Measurements from ENCODE around the gene NAGLU.
A peak's percentile ranks its signal among the peaks of the same experiment; 100 is the strongest.

NAGLU gene

DNA sequence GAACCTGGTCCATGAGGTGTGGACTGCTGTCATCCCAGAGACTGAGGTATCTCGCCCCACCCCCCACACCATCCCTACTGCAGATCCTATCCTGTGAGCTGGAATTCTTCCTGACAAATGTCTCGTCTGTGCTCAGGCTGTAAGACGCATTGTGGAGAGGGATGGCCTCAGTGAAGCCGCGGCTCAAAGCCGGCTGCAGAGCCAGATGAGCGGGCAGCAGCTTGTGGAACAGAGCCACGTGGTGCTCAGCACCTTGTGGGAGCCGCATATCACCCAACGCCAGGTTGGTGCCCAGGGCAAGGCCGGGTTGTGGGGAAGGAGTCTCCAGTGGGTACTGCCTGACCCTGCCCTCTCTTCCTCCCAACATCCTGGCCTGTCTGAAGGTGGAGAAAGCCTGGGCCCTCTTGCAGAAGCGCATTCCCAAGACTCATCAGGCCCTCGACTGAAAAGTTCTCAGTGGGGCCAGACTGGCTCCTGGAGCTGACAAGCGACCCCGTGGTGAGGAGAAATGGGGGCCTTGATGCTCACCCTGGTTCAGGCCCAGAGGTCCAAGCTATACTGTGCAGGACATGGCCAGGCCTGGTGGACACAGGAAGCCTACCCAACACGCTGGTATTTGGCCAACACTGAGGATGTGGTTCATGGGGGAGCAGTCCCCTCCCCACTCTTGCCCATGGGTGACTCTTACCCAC is 29.6 kb downstream of the NAGLU start:
- no peak for DNase-seq

DNA sequence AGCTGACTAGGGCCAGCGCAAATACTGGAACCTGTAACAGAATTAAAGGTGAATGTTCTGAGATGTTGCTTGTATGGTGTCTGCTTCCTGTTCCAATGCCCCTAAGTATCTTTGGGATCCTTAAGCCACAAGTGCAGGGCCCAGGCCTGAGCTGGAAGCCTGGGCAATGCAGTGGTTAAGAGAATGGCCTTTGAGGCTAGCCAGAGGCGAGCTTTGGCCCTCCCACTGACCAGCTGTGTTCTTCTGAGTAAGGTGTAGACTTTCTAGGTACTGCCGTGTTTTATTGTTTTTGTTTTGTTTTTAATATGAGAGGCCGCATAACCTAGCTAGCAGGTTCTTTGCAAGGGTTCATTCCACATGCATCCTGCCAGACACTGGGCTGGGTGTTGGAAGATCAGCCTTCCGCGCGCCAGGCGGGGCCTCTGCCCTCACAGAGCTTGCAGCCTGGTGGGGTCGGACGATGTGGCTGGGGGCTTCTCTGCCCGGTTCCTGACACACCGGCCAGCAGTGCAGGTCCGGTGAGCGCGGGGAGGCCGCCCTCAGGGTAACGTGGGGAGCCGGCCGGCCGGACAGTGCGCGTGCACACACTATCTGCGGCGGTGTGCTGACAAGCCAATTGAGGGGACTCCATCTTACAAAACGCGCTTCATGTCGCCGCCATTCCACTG is 30.3 kb downstream of the NAGLU start:
- no peak for DNase-seq

DNA sequence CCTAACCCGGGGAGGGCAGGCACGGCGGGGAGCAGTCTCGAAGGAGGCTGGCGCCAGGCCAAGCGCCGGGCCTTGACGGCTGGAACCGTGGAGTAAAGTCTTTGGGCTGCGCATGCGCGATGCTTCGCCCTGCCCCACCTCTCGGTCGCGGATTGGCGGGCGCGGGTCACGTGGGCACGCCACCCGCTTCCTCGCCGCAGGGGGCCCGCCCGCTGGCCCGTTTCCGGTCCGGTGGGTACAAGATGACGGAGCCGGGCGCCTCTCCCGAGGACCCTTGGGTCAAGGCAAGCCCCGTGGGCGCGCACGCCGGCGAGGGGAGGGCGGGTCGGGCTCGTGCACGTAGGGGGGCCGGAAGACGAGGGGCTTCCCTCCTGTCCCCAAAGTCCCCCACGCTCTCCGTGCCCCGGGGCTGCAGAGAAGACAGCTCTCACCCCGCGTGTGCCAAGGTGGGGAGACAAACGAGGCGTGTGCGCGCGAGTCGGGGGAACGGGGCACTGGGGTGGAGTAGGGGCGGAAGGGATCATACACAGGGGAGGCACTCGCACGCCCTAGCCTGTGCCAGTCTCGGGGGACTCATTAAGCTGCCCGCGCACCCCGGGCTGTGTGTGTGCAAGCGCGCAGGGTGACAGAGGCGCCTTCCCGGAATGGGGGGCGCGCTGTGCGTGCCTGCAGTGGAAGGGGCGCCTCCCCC is 31.0 kb downstream of the NAGLU start, which contains the start of gene MLX:
Gene MLX, plus strand, starts transcription at position 218 of the 691 bp plus-strand sequence. Its CDS starts 25 bp downstream, at position 243.
- peak; percentile 85 for DNase-seq

GRCh38 chr17:42568341-42569111 is 32.5 kb downstream of the NAGLU start:
- no peak for DNase-seq

DNA sequence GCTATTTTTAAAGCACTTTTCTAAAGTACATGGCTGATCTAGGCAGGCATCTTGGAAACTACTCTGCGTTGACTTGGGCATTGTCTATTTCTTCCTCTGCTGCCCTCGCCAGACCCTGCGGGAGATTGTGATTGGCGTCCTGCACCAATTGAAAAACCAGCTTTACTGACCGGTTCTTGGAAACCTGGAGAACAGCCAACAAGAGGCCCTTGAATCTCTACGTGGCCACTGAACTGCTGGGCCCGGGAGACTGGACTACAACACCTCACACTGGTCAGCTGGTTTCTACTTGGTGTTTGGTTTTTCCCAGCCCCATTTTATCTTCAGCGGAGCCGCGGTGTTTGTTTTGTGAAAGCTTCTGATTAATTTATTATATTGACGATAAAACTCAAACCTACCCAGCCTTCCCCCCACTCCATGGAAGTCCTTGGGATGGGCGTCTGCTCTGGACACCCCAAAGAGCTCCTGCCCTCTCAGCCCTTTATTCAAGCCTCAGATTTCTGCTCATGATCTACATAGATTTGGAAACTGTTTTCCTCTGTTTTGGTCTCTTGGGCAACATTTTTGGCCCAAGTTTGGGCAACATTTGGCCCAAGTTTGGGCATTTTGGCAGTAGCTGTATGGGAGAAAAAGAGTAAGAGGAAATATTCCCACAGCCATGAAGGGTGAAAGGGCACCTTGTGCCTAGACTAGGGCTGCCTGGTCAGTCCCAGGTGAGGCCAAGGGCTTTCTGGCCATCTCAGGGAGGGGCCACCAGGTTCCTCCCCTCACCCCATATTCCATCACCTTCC is 35.6 kb downstream of the NAGLU start:
- no peak for DNase-seq

- no peak for DNase-seq
Measured at GRCh38 chr17:42573095-42573494, 37.1 kb downstream of the NAGLU start.

DNA sequence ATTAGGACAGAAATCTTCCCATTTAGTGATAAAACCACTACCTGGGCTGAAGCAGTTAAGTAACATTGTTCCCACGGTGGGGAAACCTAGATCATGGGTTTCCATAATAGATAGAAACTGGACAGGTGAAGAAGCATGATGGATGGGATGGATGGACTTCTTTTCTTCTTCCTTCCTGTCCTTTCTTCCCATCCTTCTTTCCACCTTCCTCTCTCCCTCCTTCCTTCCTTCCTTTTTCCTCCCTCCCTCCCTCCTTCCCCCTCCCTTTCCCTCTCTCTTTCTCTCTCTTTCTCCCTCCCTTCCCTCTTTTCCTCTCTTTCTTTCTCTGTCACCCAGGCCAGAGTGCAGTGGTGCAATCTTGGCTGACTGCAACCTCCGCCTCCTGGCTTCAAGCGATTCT is 38.4 kb downstream of the NAGLU start:
- no peak for DNase-seq

GRCh38 chr17:42577140-42577531 is 41.1 kb downstream of the NAGLU start:
- no peak for DNase-seq

DNA sequence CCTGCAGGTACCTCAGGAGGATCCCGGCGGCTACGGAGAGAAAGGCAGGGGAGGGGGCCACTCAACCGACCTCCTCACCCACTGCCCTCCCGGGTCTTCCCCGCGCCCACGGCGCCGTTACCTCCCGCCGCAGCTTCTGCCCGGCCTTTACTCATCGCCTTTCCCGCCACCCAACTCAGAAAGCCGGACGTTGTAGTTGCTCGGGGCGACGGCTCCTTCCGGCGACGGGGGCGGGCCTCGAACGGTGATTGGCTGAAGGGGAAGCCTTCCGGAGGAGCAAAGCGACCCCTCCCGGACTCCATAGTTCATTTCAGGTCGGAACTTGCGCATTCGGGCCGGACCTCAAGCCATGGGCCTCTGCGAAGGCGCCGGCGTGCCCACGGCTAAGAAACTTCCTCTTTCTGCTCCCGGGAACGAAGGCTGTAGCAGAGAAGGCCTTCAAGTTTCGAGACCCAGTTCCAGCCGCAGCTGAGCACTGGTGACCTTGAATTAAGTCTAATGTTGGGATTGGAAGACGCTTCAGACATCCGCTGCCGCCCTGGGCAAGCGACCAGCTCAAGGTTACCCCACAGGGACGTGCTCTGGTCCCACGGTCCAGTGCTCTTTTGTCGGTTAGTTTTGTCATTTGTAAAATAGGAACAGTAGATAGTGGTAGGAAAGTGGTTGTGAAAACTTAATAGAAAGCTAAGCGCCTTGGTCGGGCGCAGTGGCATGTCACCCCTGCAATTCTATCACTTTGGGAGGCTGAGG is 41.7 kb downstream of the NAGLU start, which contains the start of gene PSMC3IP:
Gene PSMC3IP, minus strand, starts transcription at position 198 of the 750 bp plus-strand sequence. Its CDS starts 43 bp downstream, at position 155.
- DNase-seq: peak; percentile 84

GRCh38 chr17:42578282-42578869 is 42.3 kb downstream of the NAGLU start:
- peak; percentile 54 for DNase-seq

GRCh38 chr17:42579794-42580551 is 43.9 kb downstream of the NAGLU start:
- DNase-seq: no peak

GRCh38 chr17:42581744-42582270 is 45.8 kb downstream of the NAGLU start:
- no peak for DNase-seq

DNA sequence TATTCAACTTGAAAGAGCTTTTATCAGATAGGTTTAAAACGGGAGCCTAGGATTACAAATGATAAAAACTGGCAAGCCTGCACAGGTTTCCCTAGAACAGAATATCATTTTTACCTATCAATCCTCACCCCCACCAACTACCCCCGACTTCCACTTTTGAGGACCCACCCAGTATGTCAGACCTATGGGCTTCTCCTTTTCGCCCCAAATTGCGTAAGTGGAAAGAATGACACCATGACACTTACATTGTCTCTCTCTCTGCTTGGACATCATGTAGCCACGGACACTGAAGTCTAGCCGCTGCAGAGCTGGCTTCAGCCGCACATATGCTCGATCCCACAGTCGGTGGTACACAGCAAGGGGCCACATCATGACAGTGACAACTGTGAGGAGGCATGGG is 48.8 kb downstream of the NAGLU start:
- DNase-seq: no peak

DNA sequence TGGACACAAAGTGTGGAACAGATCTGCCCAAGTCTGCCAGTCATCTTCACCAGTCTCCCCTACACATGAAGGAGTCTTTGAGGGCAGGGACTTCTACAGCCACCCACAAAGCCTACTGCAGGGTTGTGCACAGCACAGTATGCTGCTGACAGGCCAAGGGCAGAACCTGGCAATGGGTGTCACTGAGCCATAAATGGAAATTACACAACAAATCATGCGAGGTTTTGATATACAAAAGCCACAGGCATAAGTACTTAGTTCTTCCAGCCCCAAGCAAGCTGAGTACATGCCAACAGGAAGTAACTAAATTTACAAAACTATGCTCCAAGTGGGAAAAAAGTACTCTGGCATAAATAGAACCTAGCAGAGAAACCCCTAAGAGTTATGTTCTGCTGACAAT is 49.3 kb downstream of the NAGLU start:
- no peak for DNase-seq

DNA sequence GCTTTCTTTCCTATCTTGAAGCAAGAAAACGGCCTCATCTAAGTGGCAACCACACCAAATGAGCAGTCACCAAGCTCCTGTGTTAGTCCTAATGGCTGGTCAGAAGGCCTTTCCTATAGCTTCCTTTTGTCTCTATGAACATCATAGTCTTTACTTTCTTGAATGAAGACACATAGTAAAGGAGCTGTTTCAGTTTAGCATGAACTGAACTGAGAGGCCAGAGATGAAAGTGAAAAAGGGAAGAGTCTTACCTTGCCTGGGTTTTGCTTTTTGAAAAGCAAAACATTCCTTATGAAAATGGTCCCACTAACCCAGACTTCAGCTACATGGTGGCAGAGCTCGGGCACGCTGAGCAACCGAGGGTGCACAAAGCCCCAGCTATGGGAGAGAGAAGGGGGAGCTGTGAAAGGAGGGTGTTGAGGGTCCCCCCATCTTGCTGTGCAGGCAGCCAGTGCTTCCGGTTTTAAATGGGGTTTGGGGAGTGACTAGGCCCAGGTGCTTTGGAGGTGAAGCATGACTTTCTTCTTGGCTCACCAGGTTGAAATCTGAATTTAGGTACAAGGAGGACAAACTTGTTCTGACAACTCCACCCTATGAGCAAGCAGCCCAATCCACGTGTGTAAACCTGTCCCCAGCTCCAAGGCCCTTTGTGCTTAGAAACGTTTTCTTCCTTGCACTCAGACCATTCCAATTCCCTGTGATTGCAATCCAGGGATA is 50.6 kb downstream of the NAGLU start:
- DNase-seq: no peak

DNA sequence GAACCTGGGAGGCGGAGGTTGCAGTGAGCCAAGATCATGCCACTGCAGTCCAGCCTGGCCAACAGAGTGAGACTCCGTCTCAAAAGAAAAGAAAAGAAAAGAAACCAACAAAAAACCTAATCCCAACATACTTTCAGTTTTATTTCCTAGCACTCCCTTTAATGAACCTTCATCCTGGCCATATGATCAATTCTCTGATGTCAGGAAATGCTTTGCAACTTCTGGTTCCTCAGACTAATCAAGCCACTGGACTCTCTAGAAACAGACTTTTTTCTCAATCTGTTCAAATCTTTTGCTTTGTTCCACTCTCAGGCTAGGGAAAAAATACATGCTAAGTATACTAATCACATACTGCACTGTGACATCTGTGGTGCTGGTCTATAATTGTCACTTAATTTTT is 54.8 kb downstream of the NAGLU start:
- no peak for DNase-seq

DNA sequence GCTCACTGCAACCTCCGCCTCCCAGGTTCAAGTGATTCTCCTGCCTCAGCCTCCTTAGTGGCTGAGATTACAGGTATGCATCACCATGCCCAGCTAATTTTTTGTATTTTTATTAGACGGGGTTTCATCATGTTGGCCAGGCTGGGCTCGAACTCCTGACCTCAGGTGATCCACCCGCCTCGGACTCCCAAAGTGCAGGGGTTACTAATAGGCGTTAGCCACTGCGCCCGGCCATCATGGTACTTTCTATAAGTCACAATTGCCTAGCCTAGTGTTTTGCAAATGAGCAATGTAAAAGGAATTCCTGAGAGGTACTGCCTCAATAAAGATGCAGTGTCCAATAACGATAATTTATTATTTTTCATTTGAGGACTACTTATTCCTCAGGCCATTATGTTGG is 55.4 kb downstream of the NAGLU start:
- no peak for DNase-seq

Data from activated CD4-positive, alpha-beta T cell treated with anti-CD3 and anti-CD28 coated beads for 1 hour (primary cell).